Lower leg skin (tissue), 4 donors: ENCODE measurements around the gene LY6G6D. TPM values are rescaled to one million over a fixed set of nuclear protein-coding genes. Genes with fewer than 3 reads are reported as not detected.

Experiments used
- DNase-seq, 2 donors: peaks; one replicate each; pipeline ENCODE4 v3.0.0-alpha.2; 2019; ENCODE audit warnings: low spot score in 2 of 2
- H3K4me3 ChIP-seq: fragments of 200-600 bp; sonication (generic); 2 replicates; pipeline ENCODE4 v1.5.1; 2017; ENCODE audit warnings: mild to moderate bottlenecking, low read depth; ENCODE audit not compliant: poor library complexity, severe bottlenecking
- POLR2A ChIP-seq, 2 donors: fragments of 450-650 bp; IDR thresholded peaks; one replicate each; pipeline ENCODE4 v1.6.1; 2016 to 2017; ENCODE audit warnings: antibody characterized with exemption in 2 of 2, mild to moderate bottlenecking in 1 of 2, moderate library complexity in 1 of 2
- WGBS, 2 donors: methylation state at CpG; one replicate each; pipeline ENCODE4 v1.1.5; 2018; 5-methylcytosine and 5-hydroxymethylcytosine counted together
- intact Hi-C: fragments of 100-400 bp; cut with DNase I; formaldehyde crosslinking; loops from one replicate; pipeline ENCODE4 v1.15.0; 2023; ENCODE audit warnings: low total_unique reads
- total RNA-seq, 4 donors: library from RNA; depleted of rRNA; stranded (reverse); fragments of >200 nt; gene quantifications; one replicate each; pipeline ENCODE4 v1.1.0, GENCODE V29; 2016
- TF ChIP-seq, protein P1 (sequence below), 3 donors: fragments of 450-650 bp; IDR thresholded peaks; one replicate each; pipeline ENCODE4 v1.5.1; 2016; ENCODE audit warnings: antibody characterized with exemption in 3 of 3, mild to moderate bottlenecking in 3 of 3, moderate library complexity in 2 of 3

The LY6G6D gene
- total RNA-seq, 4 donors from 2014 or later: 9.5 TPM; not detected in 3

GRCh38 chr6:31761343-31761742 lies 46.2 kb downstream of the LY6G6D start:
- TF ChIP-seq, protein P1, sequence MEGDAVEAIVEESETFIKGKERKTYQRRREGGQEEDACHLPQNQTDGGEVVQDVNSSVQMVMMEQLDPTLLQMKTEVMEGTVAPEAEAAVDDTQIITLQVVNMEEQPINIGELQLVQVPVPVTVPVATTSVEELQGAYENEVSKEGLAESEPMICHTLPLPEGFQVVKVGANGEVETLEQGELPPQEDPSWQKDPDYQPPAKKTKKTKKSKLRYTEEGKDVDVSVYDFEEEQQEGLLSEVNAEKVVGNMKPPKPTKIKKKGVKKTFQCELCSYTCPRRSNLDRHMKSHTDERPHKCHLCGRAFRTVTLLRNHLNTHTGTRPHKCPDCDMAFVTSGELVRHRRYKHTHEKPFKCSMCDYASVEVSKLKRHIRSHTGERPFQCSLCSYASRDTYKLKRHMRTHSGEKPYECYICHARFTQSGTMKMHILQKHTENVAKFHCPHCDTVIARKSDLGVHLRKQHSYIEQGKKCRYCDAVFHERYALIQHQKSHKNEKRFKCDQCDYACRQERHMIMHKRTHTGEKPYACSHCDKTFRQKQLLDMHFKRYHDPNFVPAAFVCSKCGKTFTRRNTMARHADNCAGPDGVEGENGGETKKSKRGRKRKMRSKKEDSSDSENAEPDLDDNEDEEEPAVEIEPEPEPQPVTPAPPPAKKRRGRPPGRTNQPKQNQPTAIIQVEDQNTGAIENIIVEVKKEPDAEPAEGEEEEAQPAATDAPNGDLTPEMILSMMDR (IDR thresholded peaks at IDR 0.05): no peak
- TF ChIP-seq POLR2A (IDR thresholded peaks at IDR 0.05): no peak
- no peak for DNase-seq
- H3K4me3 ChIP-seq: no peak overlapping the region
- intact Hi-C loops: no loop called here
- 95 to 97% methylated on average over 8 of the region's 8 CpGs for WGBS, 2 donors

GRCh38 chr6:31762356-31762755 lies 47.2 kb downstream of the LY6G6D start, which contains the start of gene SAPCD1:
SAPCD1 (plus strand) TSS chr6:31762656; CDS start chr6:31763055, 399 bp downstream.
- no peak for TF ChIP-seq POLR2A (IDR thresholded peaks at IDR 0.05)
- H3K4me3 ChIP-seq: no peak within 1 kb of the TSS
- no peak for DNase-seq
- WGBS, 2 donors: 78 to 80% methylated on average over 4 of the region's 4 CpGs
- intact Hi-C loops: no loop called here

GRCh38 chr6:31762878-31763618 lies 47.9 kb downstream of the LY6G6D start:
- TF ChIP-seq POLR2A (IDR thresholded peaks at IDR 0.05): no peak
- TF ChIP-seq, protein P1 (IDR thresholded peaks at IDR 0.05): no peak
- intact Hi-C loops: no loop called here

DNA sequence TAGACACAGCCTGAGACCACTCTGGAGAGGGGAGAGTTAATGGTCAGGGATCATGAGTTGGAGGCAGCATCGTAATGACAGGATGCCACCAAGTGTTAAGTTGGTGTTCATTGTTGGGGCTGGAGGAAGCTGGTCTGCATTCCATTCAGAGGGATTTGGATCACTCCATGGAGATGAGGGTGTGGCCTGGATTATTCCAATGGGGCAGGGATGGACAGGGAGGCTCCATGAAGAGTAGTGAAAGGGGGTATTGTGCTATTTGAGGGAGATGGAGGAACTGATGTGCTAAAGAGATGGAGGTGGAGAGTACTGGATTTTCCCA lies 48.4 kb downstream of the LY6G6D start:
- no peak for DNase-seq
- WGBS, 2 donors: 10 to 11% methylated on average over 1 of the region's 1 CpG
- no peak overlapping the region for H3K4me3 ChIP-seq
- intact Hi-C loops: no loop called here
- TF ChIP-seq, protein P1 (IDR thresholded peaks at IDR 0.05): no peak
- no peak for TF ChIP-seq POLR2A (IDR thresholded peaks at IDR 0.05)

More at GRCh38 chr6:31762878-31763618, 47.9 kb downstream of the LY6G6D start:
- WGBS, 2 donors: 60 to 75% methylated on average over 7 to 8 of the region's 8 CpGs
- H3K4me3 ChIP-seq: no peak overlapping the region
- DNase-seq: no peak

- no peak overlapping the region for H3K4me3 ChIP-seq
- DNase-seq: no peak
- TF ChIP-seq POLR2A (IDR thresholded peaks at IDR 0.05): no peak
- TF ChIP-seq, protein P1 (IDR thresholded peaks at IDR 0.05): no peak
- intact Hi-C loops: no loop called here
- WGBS, 2 donors: 67 to 74% methylated on average over 4 of the region's 4 CpGs
Observed at GRCh38 chr6:31764198-31764597, 49.0 kb downstream of the LY6G6D start.

- 86 to 90% methylated on average over 9 of the region's 9 CpGs for WGBS, 2 donors
- TF ChIP-seq, protein P1 (IDR thresholded peaks at IDR 0.05): no peak
- TF ChIP-seq POLR2A (IDR thresholded peaks at IDR 0.05): no peak
- no peak overlapping the region for H3K4me3 ChIP-seq
- DNase-seq: no peak
- intact Hi-C loops: loop anchor here (5.0 kb wide), 2 partner anchors 78 to 1457 kb away; no protein-coding TSS in a partner anchor
Observed at GRCh38 chr6:31765559-31765909, 50.4 kb downstream of the LY6G6D start.
